Coronary artery (tissue), 2 donors: ENCODE results near the gene MAGI2.
A peak's percentile ranks its signal among the peaks of the same experiment; 100 is the strongest.
"Not testable (repeated sequence)": the region's sequence is repeated elsewhere in the genome, so short reads cannot be mapped to it uniquely, and the experiment has no call there.

Experiments used
- DNase-seq: peaks from one replicate; pipeline ENCODE4 v3.0.0-alpha.2; 2017; ENCODE audit warnings: low spot score
- H3K27ac ChIP-seq, 2 donors: fragments of 200-600 bp; sonication (generic); one replicate each; pipeline ENCODE4 v1.5.1; 2016 to 2019
- H3K4me3 ChIP-seq: fragments of 200-600 bp; sonication (generic); 2 replicates; pipeline ENCODE4 v1.5.1; 2016; ENCODE audit warnings: mild to moderate bottlenecking, moderate library complexity
- CTCF ChIP-seq: fragments of 200-600 bp; sonication (generic); IDR thresholded peaks from one replicate; pipeline ENCODE4 v1.5.1; 2019; ENCODE audit warnings: antibody characterized with exemption

Gene MAGI2

GRCh38 chr7:78247910-78248689, 1205.4 kb downstream of the MAGI2 start:
- no peak overlapping the region for H3K27ac ChIP-seq
- no peak for DNase-seq
- TF ChIP-seq CTCF = no peak
- no peak overlapping the region for H3K4me3 ChIP-seq

GRCh38 chr7:78240179-78240578, 1213.3 kb downstream of the MAGI2 start:
- not testable (repeated sequence) for DNase-seq

GRCh38 chr7:78234634-78235033, 1218.8 kb downstream of the MAGI2 start:
- Histone ChIP-seq H3K27ac (no peak overlapping the region), H3K4me3 (no peak overlapping the region)
- no peak for TF ChIP-seq CTCF
- no peak for DNase-seq

More at GRCh38 chr7:78240179-78240578, 1213.3 kb downstream of the MAGI2 start:
- not testable (repeated sequence) for H3K27ac ChIP-seq, H3K4me3 ChIP-seq

- TF ChIP-seq CTCF = no peak
- DNase-seq = no peak
- Histone ChIP-seq H3K27ac (no peak overlapping the region), H3K4me3 (no peak overlapping the region)
These were observed 1220.7 kb downstream of the MAGI2 start for GRCh38 chr7:78232806-78233205.

GRCh38 chr7:78226059-78226719, 1227.3 kb downstream of the MAGI2 start:
- Histone ChIP-seq H3K27ac (peak overlapping the region; percentile 32 to 52), H3K4me3 (no peak overlapping the region)
- peak; percentile 14 for TF ChIP-seq CTCF
- DNase-seq = no peak

- no peak overlapping the region for H3K4me3 ChIP-seq
- TF ChIP-seq CTCF = no peak
- H3K27ac ChIP-seq = peak overlapping the region; percentile 28 to 32
- no peak for DNase-seq
These were observed 1227.9 kb downstream of the MAGI2 start for GRCh38 chr7:78225534-78225933.

- no peak for TF ChIP-seq CTCF
- no peak overlapping the region for H3K4me3 ChIP-seq
- DNase-seq = no peak
- H3K27ac ChIP-seq = peak overlapping the region; percentile 32 to 61
These were observed 1228.5 kb downstream of the MAGI2 start for GRCh38 chr7:78224923-78225322.
